ENCODE measurements around the gene PER2.

PER2 gene

GRCh38 chr2:238284802-238285515 is 3.5 kb downstream of the PER2 start:
- Histone ChIP-seq H3K79me2 (ENCODE audit: control insufficient read depth, low read length) (peaks cover 80% of the 10 kb centered on the region), H3K27ac (ENCODE audit: low read depth, low read length) (no peak overlapping the region), H3K9me2 (replicated peaks; ENCODE audit: control insufficient read depth, low read length) (no peaks in the 10 kb centered on the region), H3K4me1 (ENCODE audit: control insufficient read depth, low read length) (peaks cover 33% of the 10 kb centered on the region), H3K4me3 (ENCODE audit: low read length) (no peak overlapping the region), H4K20me1 (ENCODE audit: control insufficient read depth, insufficient read depth, low read depth, low read length) (peaks cover 6% of the 10 kb centered on the region; the same call in 1 of the 2 replicates), H3K4me2 (ENCODE audit: low read length) (no peak overlapping the region), H3K27me3 (ENCODE audit: control insufficient read depth, low read length) (no peaks in the 10 kb centered on the region), H3K9me3 (ENCODE audit: control insufficient read depth, insufficient read depth, low read length) (no peaks in the 10 kb centered on the region), H3K36me3 (ENCODE audit: control insufficient read depth, low read length) (0 out of 2 replicates have a peak, but pooled peaks cover 4% of the 10 kb centered on the region), H3F3A (ENCODE audit: control insufficient read depth, insufficient read depth) (no peaks in the 10 kb centered on the region)
- TF ChIP-seq, protein P1, sequence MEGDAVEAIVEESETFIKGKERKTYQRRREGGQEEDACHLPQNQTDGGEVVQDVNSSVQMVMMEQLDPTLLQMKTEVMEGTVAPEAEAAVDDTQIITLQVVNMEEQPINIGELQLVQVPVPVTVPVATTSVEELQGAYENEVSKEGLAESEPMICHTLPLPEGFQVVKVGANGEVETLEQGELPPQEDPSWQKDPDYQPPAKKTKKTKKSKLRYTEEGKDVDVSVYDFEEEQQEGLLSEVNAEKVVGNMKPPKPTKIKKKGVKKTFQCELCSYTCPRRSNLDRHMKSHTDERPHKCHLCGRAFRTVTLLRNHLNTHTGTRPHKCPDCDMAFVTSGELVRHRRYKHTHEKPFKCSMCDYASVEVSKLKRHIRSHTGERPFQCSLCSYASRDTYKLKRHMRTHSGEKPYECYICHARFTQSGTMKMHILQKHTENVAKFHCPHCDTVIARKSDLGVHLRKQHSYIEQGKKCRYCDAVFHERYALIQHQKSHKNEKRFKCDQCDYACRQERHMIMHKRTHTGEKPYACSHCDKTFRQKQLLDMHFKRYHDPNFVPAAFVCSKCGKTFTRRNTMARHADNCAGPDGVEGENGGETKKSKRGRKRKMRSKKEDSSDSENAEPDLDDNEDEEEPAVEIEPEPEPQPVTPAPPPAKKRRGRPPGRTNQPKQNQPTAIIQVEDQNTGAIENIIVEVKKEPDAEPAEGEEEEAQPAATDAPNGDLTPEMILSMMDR (IDR thresholded peaks at IDR 0.05; ENCODE audit: low read depth, low read length, poor library complexity, severe bottlenecking) = no peak
- TF ChIP-seq EZH2phosphoT487 (IDR thresholded peaks at IDR 0.05; ENCODE audit: borderline replicate concordance, low read length) = no peak

GRCh38 chr2:238282861-238283738 is 5.3 kb downstream of the PER2 start:
- Histone ChIP-seq H3K4me1 (ENCODE audit: control insufficient read depth, low read length) (peaks cover 37% of the 10 kb centered on the region), H3K9me2 (replicated peaks; ENCODE audit: control insufficient read depth, low read length) (no peaks in the 10 kb centered on the region), H3K9me3 (ENCODE audit: control insufficient read depth, insufficient read depth, low read length) (no peaks in the 10 kb centered on the region), H3K27me3 (ENCODE audit: control insufficient read depth, low read length) (no peaks in the 10 kb centered on the region), H3K4me2 (ENCODE audit: low read length) (peak overlapping the region; percentile 18; the same call in 1 of the 2 replicates), H3K27ac (ENCODE audit: low read depth, low read length) (no peak overlapping the region), H3K79me2 (ENCODE audit: control insufficient read depth, low read length) (peaks cover 95% of the 10 kb centered on the region), H3F3A (ENCODE audit: control insufficient read depth, insufficient read depth) (no peaks in the 10 kb centered on the region), H3K4me3 (ENCODE audit: low read length) (no peak overlapping the region), H4K20me1 (ENCODE audit: control insufficient read depth, insufficient read depth, low read depth, low read length) (peaks cover 14% of the 10 kb centered on the region), H3K36me3 (ENCODE audit: control insufficient read depth, low read length) (0 out of 2 replicates have a peak, but pooled peaks cover 4% of the 10 kb centered on the region)
- TF ChIP-seq, protein P1 (IDR thresholded peaks at IDR 0.05; ENCODE audit: low read depth, low read length, poor library complexity, severe bottlenecking) = no peak
- no peak for TF ChIP-seq EZH2phosphoT487 (IDR thresholded peaks at IDR 0.05; ENCODE audit: borderline replicate concordance, low read length)

GRCh38 chr2:238281826-238282480 is 6.5 kb downstream of the PER2 start:
- H3K4me1 ChIP-seq (ENCODE audit: control insufficient read depth, low read length) = peaks cover 26% of the 10 kb centered on the region
- H3K27ac ChIP-seq (ENCODE audit: low read depth, low read length) = no peak overlapping the region
- H3K27me3 ChIP-seq (ENCODE audit: control insufficient read depth, low read length) = no peaks in the 10 kb centered on the region
- TF ChIP-seq, protein P1 (IDR thresholded peaks at IDR 0.05; ENCODE audit: low read depth, low read length, poor library complexity, severe bottlenecking) = no peak
- no peak for TF ChIP-seq EZH2phosphoT487 (IDR thresholded peaks at IDR 0.05; ENCODE audit: borderline replicate concordance, low read length)
- peaks cover 83% of the 10 kb centered on the region for H3K79me2 ChIP-seq (ENCODE audit: control insufficient read depth, low read length)
- no peaks in the 10 kb centered on the region for H3K9me3 ChIP-seq (ENCODE audit: control insufficient read depth, insufficient read depth, low read length)
- peaks cover 8% of the 10 kb centered on the region for H4K20me1 ChIP-seq (ENCODE audit: control insufficient read depth, insufficient read depth, low read depth, low read length)
- H3F3A ChIP-seq (ENCODE audit: control insufficient read depth, insufficient read depth) = no peaks in the 10 kb centered on the region
- no peak overlapping the region for H3K4me3 ChIP-seq (ENCODE audit: low read length)
- H3K36me3 ChIP-seq (ENCODE audit: control insufficient read depth, low read length) = peaks cover 5% of the 10 kb centered on the region
- no peak overlapping the region for H3K4me2 ChIP-seq (ENCODE audit: low read length)
- no peaks in the 10 kb centered on the region for H3K9me2 ChIP-seq (replicated peaks; ENCODE audit: control insufficient read depth, low read length)
